ENCODE results near the gene SFXN4.

GRCh38 chr10:119132521-119133345 is 32.8 kb downstream of the SFXN4 start:
- TF ChIP-seq CTCF (IDR thresholded peaks at IDR 0.05; ENCODE audit: low read depth, low read length, poor library complexity, severe bottlenecking) (no peak), EZH2phosphoT487 (IDR thresholded peaks at IDR 0.05; ENCODE audit: borderline replicate concordance, low read length) (no peak)

Data from DOHH2 (cell line).